Activated B cell treated with CpG ODN at 0.5 μM for 24 hours (primary cell): ENCODE data around the gene ZNF837. TPM values are rescaled to one million over a fixed set of nuclear protein-coding genes. Genes with fewer than 3 reads are reported as not detected.

Experiments
- ATAC-seq: fragments of 200-7000 bp; cut with Tn5 transposase; one replicate; pipeline ENCODE4 v1.10.0; 2021; ENCODE audit warnings: low read depth, mild to moderate bottlenecking, moderate library complexity
- CTCF ChIA-PET: fragments of 350-600 bp; sonication (Branson Sonifier 250); formaldehyde crosslinking; loops from one replicate; lab custom pipeline; 2021; ENCODE audit warnings: antibody characterized with exemption; lab: Charles Lee
- POLR2A ChIA-PET: fragments of 350-600 bp; sonication (Branson Sonifier 250); formaldehyde crosslinking; loops from one replicate; lab custom pipeline; 2021; ENCODE audit warnings: antibody characterized with exemption; lab: Charles Lee
- DNase-seq: peaks from one replicate; pipeline ENCODE4 v3.0.0; 2022
- H3K27ac Mint-ChIP-seq: one replicate; pipeline ENCODE4 v1.8.0; 2020; ENCODE audit warnings: mixed read lengths
- H3K27me3 Mint-ChIP-seq: one replicate; pipeline ENCODE4 v1.8.0; 2021; ENCODE audit warnings: mixed read lengths
- H3K36me3 Mint-ChIP-seq: one replicate; pipeline ENCODE4 v1.8.0; 2021; ENCODE audit warnings: low read depth, mixed read lengths
- H3K4me1 Mint-ChIP-seq: one replicate; pipeline ENCODE4 v1.8.0; 2021; ENCODE audit warnings: mixed read lengths
- H3K4me3 Mint-ChIP-seq: one replicate; pipeline ENCODE4 v1.8.0; 2020; ENCODE audit warnings: mild to moderate bottlenecking, mixed read lengths
- H3K9me3 Mint-ChIP-seq: one replicate; pipeline ENCODE4 v1.8.0; 2020; ENCODE audit warnings: mixed read lengths
- intact Hi-C: fragments of 100-400 bp; cut with micrococcal nuclease; formaldehyde crosslinking; loops from one replicate; pipeline ENCODE4 v1.15.1; 2024
- total RNA-seq: library from RNA; stranded (reverse); gene quantifications from 2 replicates; pipeline ENCODE4 v1.2.3, GENCODE V29; 2022
- TF ChIP-seq, protein P1 (sequence below): fragments of 200-600 bp; IDR thresholded peaks from one replicate; pipeline ENCODE4 v1.8.0; 2022; ENCODE audit warnings: antibody characterized with exemption, mild to moderate bottlenecking

The ZNF837 gene
- total RNA-seq, 1 donor from 2014 or later, result 3.1 TPM

DNA sequence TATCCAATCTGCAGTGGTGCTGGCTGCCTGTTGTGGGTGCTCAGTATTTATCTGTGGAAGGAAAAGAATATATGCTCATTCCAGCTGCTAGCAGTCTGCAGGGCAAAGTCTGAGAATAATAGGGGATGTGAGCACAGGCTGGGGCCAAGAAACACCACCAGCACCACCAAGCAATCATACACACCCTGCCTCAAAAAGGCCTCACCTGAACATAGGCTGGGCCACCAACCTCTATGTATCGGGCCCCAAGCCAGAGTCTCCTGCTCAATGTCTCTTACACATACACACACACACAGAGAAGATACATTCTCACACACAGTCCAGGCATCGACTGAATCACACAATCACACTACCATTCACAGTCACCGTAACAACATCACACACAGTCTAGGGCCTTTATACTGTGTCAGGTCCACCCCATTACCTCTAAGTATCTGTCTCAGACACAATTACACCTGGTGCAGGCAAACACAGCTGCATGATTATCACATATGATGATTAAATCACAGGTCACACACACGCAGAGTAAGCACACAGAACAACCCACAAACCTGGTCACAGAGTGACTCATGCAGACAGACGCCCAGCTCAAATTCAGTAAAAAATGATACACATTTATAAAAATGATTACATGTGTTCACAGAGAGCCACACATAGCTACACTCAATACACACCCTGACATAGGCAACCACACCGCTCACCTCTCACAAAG is 55.4 kb downstream of the ZNF837 start:
- ATAC-seq (no peak), DNase-seq (no peak)
- Mint-ChIP-seq H3K9me3 (no peaks in the 10 kb centered on the region), H3K4me3 (no peak overlapping the region), H3K36me3 (peaks cover 2% of the 10 kb centered on the region), H3K27me3 (no peaks in the 10 kb centered on the region), H3K27ac (no peak overlapping the region), H3K4me1 (peaks cover 2% of the 10 kb centered on the region)
- TF ChIP-seq, protein P1, sequence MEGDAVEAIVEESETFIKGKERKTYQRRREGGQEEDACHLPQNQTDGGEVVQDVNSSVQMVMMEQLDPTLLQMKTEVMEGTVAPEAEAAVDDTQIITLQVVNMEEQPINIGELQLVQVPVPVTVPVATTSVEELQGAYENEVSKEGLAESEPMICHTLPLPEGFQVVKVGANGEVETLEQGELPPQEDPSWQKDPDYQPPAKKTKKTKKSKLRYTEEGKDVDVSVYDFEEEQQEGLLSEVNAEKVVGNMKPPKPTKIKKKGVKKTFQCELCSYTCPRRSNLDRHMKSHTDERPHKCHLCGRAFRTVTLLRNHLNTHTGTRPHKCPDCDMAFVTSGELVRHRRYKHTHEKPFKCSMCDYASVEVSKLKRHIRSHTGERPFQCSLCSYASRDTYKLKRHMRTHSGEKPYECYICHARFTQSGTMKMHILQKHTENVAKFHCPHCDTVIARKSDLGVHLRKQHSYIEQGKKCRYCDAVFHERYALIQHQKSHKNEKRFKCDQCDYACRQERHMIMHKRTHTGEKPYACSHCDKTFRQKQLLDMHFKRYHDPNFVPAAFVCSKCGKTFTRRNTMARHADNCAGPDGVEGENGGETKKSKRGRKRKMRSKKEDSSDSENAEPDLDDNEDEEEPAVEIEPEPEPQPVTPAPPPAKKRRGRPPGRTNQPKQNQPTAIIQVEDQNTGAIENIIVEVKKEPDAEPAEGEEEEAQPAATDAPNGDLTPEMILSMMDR, result no peak
- intact Hi-C loops, result loop anchor here (1.0 to 2.0 kb wide), 6 partner anchors 20 to 915 kb away; partner anchors contain the start of genes ERVK3-1, ZNF132, ZNF17 and ZNF324
- POLR2A ChIA-PET, result interaction anchor here (0.9 to 2.1 kb wide), 5 partner anchors 20 to 194 kb away, joined by 3 to 24 read pairs (median 16); partner anchors contain the start of genes ERVK3-1, ZBTB45, ZNF324B and ZNF497
- CTCF ChIA-PET, result interaction anchor here (1.5 to 2.1 kb wide), 2 partner anchors 20 to 194 kb away, joined by 3 to 5 read pairs; partner anchors contain the start of gene ZBTB45

DNA sequence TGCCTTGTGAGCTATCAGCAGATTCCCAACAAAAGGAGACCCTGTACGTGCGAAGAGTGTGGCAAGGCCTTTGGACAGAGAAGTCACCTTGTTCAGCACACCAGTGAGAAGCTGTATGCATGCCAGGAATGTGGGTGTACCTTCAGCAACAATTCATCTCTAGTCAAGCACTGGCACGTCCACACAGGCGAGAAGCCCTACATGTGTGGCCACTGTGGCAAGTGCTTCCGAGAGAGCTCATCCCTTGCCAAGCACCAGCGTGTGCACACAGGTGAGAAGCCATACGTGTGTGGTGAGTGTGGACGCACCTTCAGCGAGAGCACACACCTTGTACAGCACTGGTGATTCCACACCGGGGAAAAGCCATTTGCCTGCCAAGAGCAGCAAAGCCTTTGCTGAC is 61.6 kb downstream of the ZNF837 start:
- H3K27ac Mint-ChIP-seq, result no peak overlapping the region
- no peak for DNase-seq
- ChIA-PET POLR2A (interaction anchor here (1.0 to 1.2 kb wide), 2 partner anchors 43 to 62 kb away, joined by 3 to 4 read pairs; partner anchors contain the start of genes ZNF497 and ZNF837), CTCF (no interaction called here)
- no peak for ATAC-seq
- TF ChIP-seq, protein P1, result no peak
- H3K27me3 Mint-ChIP-seq, result no peaks in the 10 kb centered on the region
- H3K36me3 Mint-ChIP-seq, result peaks cover 21% of the 10 kb centered on the region
- H3K4me3 Mint-ChIP-seq, result no peak overlapping the region
- H3K9me3 Mint-ChIP-seq, result no peaks in the 10 kb centered on the region
- no peaks in the 10 kb centered on the region for H3K4me1 Mint-ChIP-seq
- intact Hi-C loops, result no loop called here

DNA sequence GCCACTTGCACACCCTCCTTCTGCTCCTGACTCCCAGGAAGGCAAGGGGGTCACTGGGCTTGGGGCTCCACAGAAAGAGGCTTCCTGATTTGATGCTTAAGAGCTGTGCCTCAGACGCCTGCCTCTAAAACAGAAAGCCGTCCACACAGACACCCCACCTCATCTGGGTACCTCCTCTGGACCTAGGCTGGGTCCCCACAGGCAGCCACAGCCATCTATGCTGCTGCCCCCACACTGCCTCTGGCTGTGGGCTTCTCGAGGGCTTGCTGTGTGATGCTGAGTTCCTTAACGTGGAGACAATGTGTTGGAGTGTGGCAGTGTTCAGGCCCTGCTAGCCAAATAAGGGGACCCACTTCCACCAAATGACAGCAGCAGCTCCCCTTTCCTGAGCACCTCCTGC is 62.5 kb downstream of the ZNF837 start:
- no peak for DNase-seq
- no peaks in the 10 kb centered on the region for H3K9me3 Mint-ChIP-seq
- H3K36me3 Mint-ChIP-seq, result peaks cover 30% of the 10 kb centered on the region
- intact Hi-C loops, result no loop called here
- no peak overlapping the region for H3K4me3 Mint-ChIP-seq
- POLR2A ChIA-PET, result interaction anchor here (1.0 to 1.2 kb wide), 2 partner anchors 44 to 63 kb away, joined by 3 to 4 read pairs; partner anchors contain the start of genes ZNF497 and ZNF837
- H3K27me3 Mint-ChIP-seq, result no peaks in the 10 kb centered on the region
- ATAC-seq, result no peak
- H3K27ac Mint-ChIP-seq, result no peak overlapping the region
- CTCF ChIA-PET, result no interaction called here
- H3K4me1 Mint-ChIP-seq, result no peaks in the 10 kb centered on the region
- TF ChIP-seq, protein P1, result no peak

Other genes starting within 250 kb of the ZNF837 start
- gene ZNF329, start 230.2 kb downstream of the ZNF837 start, total RNA-seq, result 9.7 and 10.8 TPM in 2 replicates
- gene ZNF274, start 198.0 kb downstream of the ZNF837 start, total RNA-seq, result 47.2 and 50.3 TPM in 2 replicates
- gene ZNF544, start 152.1 kb downstream of the ZNF837 start, total RNA-seq, result 45.2 and 61.7 TPM in 2 replicates
- 4.7 and 5.3 TPM in 2 replicates for gene ZNF8, start 102.1 kb downstream of the ZNF837 start, total RNA-seq
- 61.4 and 74.3 TPM in 2 replicates for gene ERVK3-1, start 75.7 kb downstream of the ZNF837 start, total RNA-seq
- 4.7 and 4.8 TPM in 2 replicates for gene ZSCAN22, start 54.0 kb downstream of the ZNF837 start, total RNA-seq
- 21.8 and 26.8 TPM in 2 replicates for gene A1BG, start 27.5 kb downstream of the ZNF837 start, total RNA-seq
- gene ZNF497, start 18.3 kb downstream of the ZNF837 start, total RNA-seq, result 1.7 and 2.1 TPM in 2 replicates
- gene RPS5, start 6.2 kb upstream of the ZNF837 start, total RNA-seq, result 1,982 and 2,193 TPM in 2 replicates
- 0.44 TPM in 1 of 2 replicates, not detected in the other for gene RNF225, start 14.6 kb upstream of the ZNF837 start, total RNA-seq
- gene ZNF584, start 27.6 kb upstream of the ZNF837 start, total RNA-seq, result 8.6 and 9.6 TPM in 2 replicates
- gene ZNF132, start 59.1 kb upstream of the ZNF837 start, total RNA-seq, result 9.2 and 10.4 TPM in 2 replicates
- 11.1 and 11.7 TPM in 2 replicates for gene ZNF324B, start 70.6 kb upstream of the ZNF837 start, total RNA-seq
- gene ZNF324, start 86.0 kb upstream of the ZNF837 start, total RNA-seq, result 11.8 and 13.1 TPM in 2 replicates
- gene ZNF446, start 95.3 kb upstream of the ZNF837 start, total RNA-seq, result 9.6 and 10.4 TPM in 2 replicates
- gene SLC27A5, start 131.0 kb upstream of the ZNF837 start, total RNA-seq, result 8.0 and 10.2 TPM in 2 replicates
- 18.0 and 20.2 TPM in 2 replicates for gene ZBTB45, start 138.8 kb upstream of the ZNF837 start, total RNA-seq
- 380 and 407 TPM in 2 replicates for gene TRIM28, start 163.0 kb upstream of the ZNF837 start, total RNA-seq
- 95.6 and 96.3 TPM in 2 replicates for gene CHMP2A, start 174.1 kb upstream of the ZNF837 start, total RNA-seq
- gene UBE2M, start 177.6 kb upstream of the ZNF837 start, total RNA-seq, result 55.1 and 66.7 TPM in 2 replicates
- 41.9 and 54.5 TPM in 2 replicates for gene MZF1, start 192.3 kb upstream of the ZNF837 start, total RNA-seq